H1 (cell line): ENCODE data around the gene HFM1. TPM values are rescaled to one million over a fixed set of nuclear protein-coding genes. Genes with fewer than 3 reads are reported as not detected.

Experiments used
- CTCF ChIA-PET: fragments of 300-600 bp; sonication (Branson Sonifier 250); formaldehyde crosslinking; loops from one replicate; lab custom pipeline; 2021; ENCODE audit not compliant: partially characterized antibody; lab: Charles Lee
- POLR2A ChIA-PET: fragments of 300-600 bp; sonication (Branson Sonifier 250); formaldehyde crosslinking; loops from one replicate; lab custom pipeline; 2021; ENCODE audit warnings: inconsistent platforms; ENCODE audit not compliant: partially characterized antibody; lab: Charles Lee
- DNase-seq, 2 experiments: peaks; one replicate each; pipeline versions ENCODE4 v3.0.0 to v3.0.0-alpha.2; 2010 to 2022; ENCODE audit warnings: low spot score in 2 of 2, low read depth in 1 of 2, mixed read lengths in 1 of 2
- FAIRE-seq: peaks from 2 replicates; lab custom pipeline; 2011; peaks lifted over from hg19 to GRCh38; lab: Jason Lieb, UNC
- H2AFZ ChIP-seq: 2 replicates; pipeline ENCODE4 v1.8.1; 2012; ENCODE audit warnings: low read length, inconsistent platforms
- H2AK5ac ChIP-seq: 2 replicates; pipeline ENCODE4 v1.6.1; 2013; ENCODE audit warnings: low read depth, low read length
- H2BK120ac ChIP-seq: replicated peaks from 2 replicates; pipeline ENCODE3; 2013; ENCODE audit warnings: low read depth, low read length, inconsistent platforms
- H2BK12ac ChIP-seq: 2 replicates; pipeline ENCODE4 v1.6.1; 2013; ENCODE audit warnings: low read depth, low read length
- H2BK15ac ChIP-seq: 2 replicates; pipeline ENCODE4 v1.6.1; 2013; ENCODE audit warnings: low read length
- H2BK20ac ChIP-seq: 2 replicates; pipeline ENCODE4 v1.6.1; 2013; ENCODE audit warnings: low read length
- H2BK5ac ChIP-seq: 2 replicates; pipeline ENCODE4 v1.6.1; 2013; ENCODE audit warnings: low read depth, low read length
- H3K14ac ChIP-seq: 2 replicates; pipeline ENCODE4 v1.6.1; 2013; ENCODE audit warnings: inconsistent platforms; ENCODE audit not compliant: insufficient read length
- H3K18ac ChIP-seq: 2 replicates; pipeline ENCODE4 v1.6.1; 2013; ENCODE audit warnings: low read length; ENCODE audit errors: extremely low read depth
- H3K23ac ChIP-seq: 2 replicates; pipeline ENCODE4 v1.6.1; 2013; ENCODE audit warnings: inconsistent platforms; ENCODE audit not compliant: insufficient read length
- H3K23me2 ChIP-seq: 2 replicates; pipeline ENCODE4 v1.6.1; 2013; ENCODE audit warnings: low read depth, low read length
- H3K27ac ChIP-seq: 2 replicates; pipeline ENCODE4 v1.6.1; 2011; ENCODE audit warnings: low read depth, low read length, inconsistent platforms
- H3K27me3 ChIP-seq, 4 experiments: replicated peaks in 1 of 4; 1 replicate in 1 of 4; 2 replicates in 3 of 4; pipeline versions ENCODE4 v1.6.1 to v1.8.1; 2011 to 2013; ENCODE audit warnings: low read length in 3 of 4, mild to moderate bottlenecking in 3 of 4, inconsistent platforms in 2 of 4, mixed read lengths in 2 of 4, moderate library complexity in 1 of 4; ENCODE audit not compliant: control insufficient read depth in 3 of 4, insufficient read depth in 3 of 4; ENCODE audit errors: extremely low read depth in 1 of 4
- H3K36me3 ChIP-seq, 4 experiments: 2 replicates each; pipeline versions ENCODE4 v1.6.1 to v1.8.1; 2011 to 2013; ENCODE audit warnings: mild to moderate bottlenecking in 4 of 4, low read length in 3 of 4, moderate library complexity in 2 of 4, control low read depth in 1 of 4, inconsistent platforms in 1 of 4; ENCODE audit not compliant: insufficient read depth in 4 of 4, control insufficient read depth in 2 of 4
- H3K4ac ChIP-seq: replicated peaks from 2 replicates; pipeline ENCODE3; 2013; ENCODE audit warnings: low read length, low read depth, mixed read lengths, inconsistent platforms; ENCODE audit not compliant: insufficient read length
- H3K4me1 ChIP-seq, 4 experiments: replicated peaks in 1 of 4; 1 replicate in 1 of 4; 2 replicates in 3 of 4; pipeline versions ENCODE4 v1.6.1 to v1.8.1; 2011 to 2013; ENCODE audit warnings: low read length in 3 of 4, inconsistent platforms in 2 of 4, mixed read lengths in 1 of 4; ENCODE audit not compliant: insufficient read depth in 4 of 4, control insufficient read depth in 3 of 4
- H3K4me2 ChIP-seq, 2 experiments: 2 replicates each; pipeline versions ENCODE4 v1.6.1 to v1.8.1; 2011 to 2013; ENCODE audit warnings: low read depth in 2 of 2, low read length in 2 of 2, control low read depth in 1 of 2, inconsistent platforms in 1 of 2, mild to moderate bottlenecking in 1 of 2; ENCODE audit not compliant: insufficient read depth in 1 of 2
- H3K4me3 ChIP-seq, 4 experiments: fragments of 200-600, 300-600 bp in 1 of 4; sonication (generic), shearing (Covaris generic), sonication (Bioruptor Twin) in 1 of 4; 2 replicates each; pipeline versions ENCODE4 v1.5.1 to v1.8.1; 2011 to 2016; ENCODE audit warnings: low read length in 4 of 4, low read depth in 3 of 4, control low read depth in 2 of 4, inconsistent platforms in 2 of 4, mild to moderate bottlenecking in 2 of 4, mixed read lengths in 1 of 4, moderate library complexity in 1 of 4; ENCODE audit not compliant: insufficient read depth in 2 of 4; ENCODE audit errors: extremely low read depth in 1 of 4
- H3K56ac ChIP-seq: replicated peaks from 2 replicates; pipeline ENCODE3; 2013; ENCODE audit warnings: low read depth, mild to moderate bottlenecking, mixed read lengths, low read length, inconsistent platforms; ENCODE audit not compliant: insufficient read length
- H3K79me1 ChIP-seq: 2 replicates; pipeline ENCODE4 v1.6.1; 2013; ENCODE audit warnings: low read depth, low read length, control low read depth
- H3K79me2 ChIP-seq, 2 experiments: 2 replicates each; pipeline versions ENCODE4 v1.6.1 to v1.8.1; 2012 to 2013; ENCODE audit warnings: low read length in 2 of 2, mild to moderate bottlenecking in 2 of 2, inconsistent platforms in 1 of 2; ENCODE audit not compliant: insufficient read depth in 2 of 2, control insufficient read depth in 1 of 2
- H3K9ac ChIP-seq, 4 experiments: replicated peaks in 1 of 4; 1 replicate in 1 of 4; 2 replicates in 3 of 4; pipeline versions ENCODE4 v1.6.1 to v1.8.1; 2011 to 2013; ENCODE audit warnings: low read depth in 3 of 4, low read length in 3 of 4, control low read depth in 2 of 4, mild to moderate bottlenecking in 2 of 4, moderate library complexity in 2 of 4, inconsistent platforms in 1 of 4; ENCODE audit errors: extremely low read depth in 1 of 4
- H3K9me3 ChIP-seq, 2 experiments: 2 replicates each; pipeline versions ENCODE4 v1.6.1 to v1.8.1; 2012 to 2013; ENCODE audit warnings: mild to moderate bottlenecking in 2 of 2, moderate library complexity in 2 of 2, control low read depth in 1 of 2, inconsistent platforms in 1 of 2, low read depth in 1 of 2, low read length in 1 of 2, mixed read lengths in 1 of 2; ENCODE audit not compliant: insufficient read depth in 2 of 2
- H4K20me1 ChIP-seq, 2 experiments: replicated peaks in 1 of 2; 2 replicates each; pipeline versions ENCODE3 to v1.8.1; 2011 to 2013; ENCODE audit warnings: inconsistent platforms in 2 of 2, low read length in 2 of 2, mild to moderate bottlenecking in 1 of 2; ENCODE audit not compliant: insufficient read depth in 2 of 2, control insufficient read depth in 1 of 2
- H4K5ac ChIP-seq: 2 replicates; pipeline ENCODE4 v1.6.1; 2013; ENCODE audit warnings: low read length, low read depth, mixed read lengths, inconsistent platforms; ENCODE audit not compliant: insufficient read length
- H4K8ac ChIP-seq: 2 replicates; pipeline ENCODE4 v1.8.0; 2013; ENCODE audit warnings: mild to moderate bottlenecking, moderate library complexity, low read length, inconsistent platforms; ENCODE audit not compliant: insufficient read depth; ENCODE audit errors: extremely low read depth
- H4K91ac ChIP-seq: replicated peaks from 2 replicates; pipeline ENCODE3; 2013; ENCODE audit warnings: low read length, mixed read lengths, inconsistent platforms; ENCODE audit not compliant: insufficient read length
- CBX5 ChIP-seq: fragments of 300-800, 300-1000 bp; sonication (generic); IDR thresholded peaks from 2 replicates; pipeline ENCODE4 v1.7.1; 2016; ENCODE audit warnings: antibody characterized with exemption, low read length, low read depth
- CBX8 ChIP-seq: fragments of 300-800, 300-1000 bp; sonication (generic); IDR thresholded peaks from 2 replicates; pipeline ENCODE4 v1.7.1; 2016; ENCODE audit warnings: low read depth, low read length, borderline replicate concordance
- CHD1 ChIP-seq: IDR thresholded peaks from 2 replicates; pipeline ENCODE4 v1.6.1; 2012; ENCODE audit warnings: low read depth, low read length, improper control_type of control experiment
- EZH2 ChIP-seq: fragments of 200-600 bp; sonication (generic); IDR thresholded peaks from 2 replicates; pipeline ENCODE4 v1.7.1; 2012; ENCODE audit warnings: low read depth, mild to moderate bottlenecking, moderate library complexity, low read length, inconsistent platforms; ENCODE audit not compliant: severe bottlenecking
- JUND ChIP-seq: IDR thresholded peaks from 2 replicates; pipeline ENCODE4 v1.6.1; 2011; ENCODE audit warnings: mild to moderate bottlenecking, improper control_type of control experiment, low read length
- MAFK ChIP-seq: IDR thresholded peaks from 2 replicates; pipeline ENCODE4 v1.6.1; 2012; ENCODE audit warnings: low read depth, mild to moderate bottlenecking, improper control_type of control experiment, low read length
- NRF1 ChIP-seq: IDR thresholded peaks from 2 replicates; pipeline ENCODE4 v1.6.1; 2011; ENCODE audit warnings: mild to moderate bottlenecking, low read depth, low read length, improper control_type of control experiment
- PHF8 ChIP-seq: fragments of 200-600 bp; sonication (generic); conservative IDR thresholded peaks from 2 replicates; pipeline ENCODE4 v1.7.1; 2012; ENCODE audit warnings: low read depth, mild to moderate bottlenecking, inconsistent platforms, low read length, moderate library complexity
- RNF2 ChIP-seq: fragments of 200-900, 300-1000 bp; sonication (generic); IDR thresholded peaks from 2 replicates; pipeline ENCODE4 v1.7.1; 2016; ENCODE audit warnings: borderline replicate concordance, low read depth, mild to moderate bottlenecking, antibody characterized with exemption, low read length; ENCODE audit not compliant: poor library complexity, severe bottlenecking; ENCODE audit errors: missing control alignments
- SIX5 ChIP-seq: IDR thresholded peaks from 2 replicates; pipeline ENCODE4 v1.6.1; 2011; ENCODE audit warnings: mild to moderate bottlenecking, low read depth, low read length
- TAF1 ChIP-seq: IDR thresholded peaks from 2 replicates; pipeline ENCODE4 v1.6.1; 2011; ENCODE audit warnings: mild to moderate bottlenecking, low read depth, low read length
- ZNF274 ChIP-seq: IDR thresholded peaks from 2 replicates; pipeline ENCODE4 v1.7.0; 2012; ENCODE audit warnings: low read length, borderline replicate concordance; ENCODE audit errors: extremely low read depth
- WGBS, 2 experiments: shearing (Covaris generic) in 1 of 2; methylation state at CpG; one replicate each; pipeline versions ENCODE4 v1.1.6 to v1.1.7; 2013 to 2015; ENCODE audit warnings: low lambda C conversion rate in 2 of 2, mixed read lengths in 2 of 2, inconsistent platforms in 1 of 2, low coverage in 1 of 2, missing lambda C conversion rate in 1 of 2; ENCODE audit not compliant: insufficient replicate concordance in 2 of 2, insufficient coverage in 1 of 2, insufficient read length in 1 of 2; ENCODE audit errors: extremely low coverage in 1 of 2, missing lambda C conversion rate in 1 of 2; 5-methylcytosine and 5-hydroxymethylcytosine counted together
- polyA plus RNA-seq, 7 experiments: library from polyadenylated mRNA; depleted of rRNA in 3 of 7; stranded (reverse) in 5 of 7; unstranded in 2 of 7; fragments of >200 nt in 5 of 7; fragments of 200-250 nt in 2 of 7; gene quantifications; 1 replicate in 5 of 7; 2 replicates in 1 of 7; 4 replicates in 1 of 7; pipeline versions ENCODE4 v1.2.1 to v1.2.3, GENCODE V29; 2011 to 2013; ENCODE audit warnings: missing spikeins in 2 of 7, mixed read lengths in 2 of 7
- total RNA-seq: library from RNA; stranded (reverse); fragmentation: NEBNext Ultra II Directional; extraction: Animal tissue kit (Norgen Biotek cat#: 25700); gene quantifications from 2 replicates; pipeline ENCODE4 v1.2.1, GENCODE V29; 2021

HFM1 gene
- total and polyA plus RNA-seq, 2 of the 8 experiments (the other 6 are each of a cell fraction or from before 2014, with no cell fraction given) = 0.23 to 1.2 TPM

GRCh38 chr1:91282695-91283420, 121.8 kb downstream of the HFM1 start:
- no peaks in the 10 kb centered on the region for H3K23me2 ChIP-seq
- no peak overlapping the region for H3K9ac ChIP-seq
- peak; percentile 94 for FAIRE-seq
- 59% methylated on average over 6 of the region's 6 CpGs; no CpG with 5 or more reads in 1 of the 2 experiments for WGBS, 2 experiments
- H2BK120ac ChIP-seq = no peak overlapping the region
- no peaks in the 10 kb centered on the region for H3K4me1 ChIP-seq
- H3K36me3 ChIP-seq = no peaks in the 10 kb centered on the region
- H4K91ac ChIP-seq = no peak overlapping the region
- no peak overlapping the region for H2BK20ac ChIP-seq
- no peaks in the 10 kb centered on the region for H4K20me1 ChIP-seq
- H3K14ac ChIP-seq = no peak overlapping the region
- no peak overlapping the region for H3K23ac ChIP-seq
- ChIA-PET POLR2A (interaction anchor here (0.7 to 2.7 kb wide), 3 partner anchors 219 to 1549 kb away, joined by 3 to 10 read pairs (median 3); partner anchors contain the start of gene RPL5), CTCF (interaction anchor here (0.6 to 7.6 kb wide), 42 partner anchors 10 to 1363 kb away, joined by 3 to 230 read pairs (median 4); partner anchors contain the start of gene HFM1)
- no peak overlapping the region for H3K4me3 ChIP-seq
- no peak overlapping the region for H2BK12ac ChIP-seq
- no peak overlapping the region for H4K8ac ChIP-seq
- no peak overlapping the region for H3K27ac ChIP-seq
- H3K4ac ChIP-seq = no peak overlapping the region
- H3K56ac ChIP-seq = no peak overlapping the region
- H2AK5ac ChIP-seq = no peak overlapping the region
- DNase-seq = peak; percentile 49 to 59
- no peaks in the 10 kb centered on the region for H3K27me3 ChIP-seq
- no peak overlapping the region for H2BK5ac ChIP-seq
- no peak overlapping the region for H4K5ac ChIP-seq
- H3K18ac ChIP-seq = no peak overlapping the region
- H3K9me3 ChIP-seq = peaks cover 2 to 5% of the 10 kb centered on the region in 2 experiments; a peak in 1 of 4 replicates
- no peak overlapping the region for H2AFZ ChIP-seq
- H3K4me2 ChIP-seq = no peak overlapping the region
- H2BK15ac ChIP-seq = no peak overlapping the region
- H3K79me2 ChIP-seq = no peaks in the 10 kb centered on the region
- no peaks in the 10 kb centered on the region for H3K79me1 ChIP-seq
- TF ChIP-seq CHD1 (no peak), EZH2 (no peak), NRF1 (no peak), PHF8 (no peak), CBX8 (no peak), TAF1 (no peak), SIX5 (no peak), RNF2 (no peak), JUND (no peak), CBX5 (no peak), MAFK (peak; percentile 97), ZNF274 (no peak)
